HG03196 (cell line): ENCODE results near the gene DNLZ.

Experiments used
- ATAC-seq: cut with Tn5 transposase; IDR thresholded peaks from one replicate; pipeline ENCODE4 v1.9.1; 2021; ENCODE audit not compliant: unreplicated experiment

DNLZ gene

GRCh38 chr9:136333486-136333885 is 30.1 kb downstream of the DNLZ start:
- no peak for ATAC-seq

DNA sequence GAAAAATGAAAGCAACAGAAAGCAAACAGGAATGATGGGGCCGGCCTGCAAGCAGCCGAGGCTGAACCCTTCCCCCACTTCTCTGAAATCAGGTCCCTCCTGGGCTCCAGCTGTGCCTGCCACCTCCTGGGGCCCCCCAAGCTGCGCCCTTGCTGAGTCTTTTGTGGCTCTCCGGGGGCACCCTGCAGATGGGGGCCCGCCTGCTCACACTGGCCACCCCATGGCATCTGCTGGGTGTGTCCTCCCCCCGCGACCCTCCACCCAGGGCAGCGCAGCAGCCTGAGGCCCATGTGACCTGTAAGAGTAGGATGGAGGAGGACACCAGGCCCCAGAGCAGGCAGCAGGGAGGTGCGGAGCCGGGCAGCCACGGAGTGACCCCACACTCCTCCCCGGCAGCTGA is 30.5 kb downstream of the DNLZ start:
- ATAC-seq = no peak

DNA sequence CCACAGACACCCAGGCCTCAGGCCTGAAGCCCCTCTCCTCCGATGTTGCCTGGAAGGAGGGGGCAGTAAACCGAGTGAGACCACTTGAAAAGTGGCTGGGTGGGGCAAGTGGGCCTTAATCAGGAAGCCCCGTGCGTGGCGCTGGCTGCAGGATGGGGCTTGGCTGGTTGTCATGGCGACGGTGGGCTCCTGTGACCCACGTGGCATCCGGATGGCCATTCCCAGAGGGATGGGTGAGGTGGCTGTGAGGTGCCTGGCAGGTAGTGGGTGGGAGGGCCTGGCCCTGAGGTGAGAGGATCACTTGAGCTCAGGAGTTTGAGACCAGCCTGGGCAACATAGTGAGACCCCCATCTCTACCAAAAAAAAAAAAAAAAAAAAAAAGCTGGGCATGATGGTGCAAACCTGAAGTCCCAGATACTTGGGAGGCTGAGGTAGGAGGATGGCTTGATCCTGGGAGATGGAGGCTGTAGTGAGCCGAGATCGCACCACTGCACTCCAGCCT is 31.0 kb downstream of the DNLZ start:
- no peak for ATAC-seq

- no peak for ATAC-seq
Measured at GRCh38 chr9:136331556-136332481, 31.7 kb downstream of the DNLZ start.

DNA sequence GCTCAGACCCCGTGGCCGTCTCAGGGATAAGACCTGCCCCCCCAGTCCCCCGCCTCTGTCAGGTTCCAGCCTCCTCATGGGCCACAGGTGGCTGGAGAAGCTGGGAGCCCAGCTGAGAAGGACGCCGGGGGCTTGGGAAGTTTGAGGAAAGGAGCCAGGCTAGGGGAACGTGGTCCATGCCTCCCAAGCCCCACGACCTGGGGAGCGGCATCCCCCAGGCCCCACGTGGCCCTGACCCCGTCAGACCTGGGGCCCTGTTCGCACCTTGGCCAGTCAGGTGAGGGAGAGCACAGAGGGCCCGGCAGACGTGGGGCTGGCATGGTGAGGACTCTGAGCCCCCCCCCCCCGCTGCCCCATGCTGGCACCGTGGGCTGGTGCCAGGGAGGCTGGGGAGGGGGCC is 32.5 kb downstream of the DNLZ start:
- ATAC-seq = no peak

DNA sequence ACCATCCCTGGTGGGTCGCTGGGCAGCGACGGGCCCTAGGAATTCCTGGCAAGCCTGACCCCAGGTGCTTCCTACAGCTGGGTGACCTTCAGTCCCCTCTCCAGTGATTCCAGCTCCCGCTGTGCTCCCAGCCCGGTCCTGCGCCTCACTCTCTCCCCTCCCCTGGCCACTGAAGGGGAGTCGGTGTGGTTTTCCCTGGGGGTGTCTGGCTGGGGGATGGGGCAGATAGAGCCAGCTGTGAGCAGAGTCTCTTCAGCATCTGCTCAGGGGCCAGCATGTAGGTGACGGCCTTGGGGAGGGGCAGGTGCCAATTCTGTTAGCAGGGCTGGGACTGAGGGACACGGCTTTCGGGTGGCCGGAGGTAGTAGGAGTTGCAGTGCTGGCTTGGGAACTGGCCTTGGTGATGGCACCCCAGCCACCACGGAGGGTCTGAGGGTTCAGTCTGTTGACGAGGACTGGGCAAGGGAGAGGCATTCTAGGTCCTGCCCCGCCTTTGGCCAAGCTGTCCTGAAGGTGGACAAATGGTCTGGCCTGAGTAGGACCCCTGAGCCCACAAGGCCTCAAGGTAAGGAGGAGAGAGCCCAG is 33.0 kb downstream of the DNLZ start:
- ATAC-seq = no peak

GRCh38 chr9:136329636-136330405 is 33.7 kb downstream of the DNLZ start:
- ATAC-seq = no peak

DNA sequence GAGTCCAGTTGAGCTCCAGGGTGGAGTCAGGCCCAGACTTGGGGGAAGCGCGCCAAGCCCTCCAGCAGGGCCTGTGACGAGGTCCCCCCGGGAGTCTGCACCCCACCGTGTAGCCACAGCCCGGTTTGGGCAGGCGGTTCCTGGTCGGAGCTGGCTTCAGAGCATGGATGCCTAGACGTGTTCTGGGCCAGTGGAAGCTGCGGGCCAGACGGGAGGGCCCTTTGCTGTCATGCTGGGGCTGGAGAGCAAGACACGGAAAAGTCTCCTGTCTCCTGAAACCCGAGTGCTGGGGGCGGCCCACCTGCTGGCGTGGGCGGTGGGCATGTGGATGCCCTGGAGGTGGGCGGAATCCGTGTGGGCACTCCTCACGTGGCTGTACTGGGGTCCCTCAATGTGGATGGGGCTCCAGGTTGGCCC is 34.3 kb downstream of the DNLZ start:
- ATAC-seq = no peak

GRCh38 chr9:136328622-136329041 is 34.9 kb downstream of the DNLZ start:
- no peak for ATAC-seq

- no peak for ATAC-seq
Measured at GRCh38 chr9:136328011-136328621, 35.4 kb downstream of the DNLZ start.

DNA sequence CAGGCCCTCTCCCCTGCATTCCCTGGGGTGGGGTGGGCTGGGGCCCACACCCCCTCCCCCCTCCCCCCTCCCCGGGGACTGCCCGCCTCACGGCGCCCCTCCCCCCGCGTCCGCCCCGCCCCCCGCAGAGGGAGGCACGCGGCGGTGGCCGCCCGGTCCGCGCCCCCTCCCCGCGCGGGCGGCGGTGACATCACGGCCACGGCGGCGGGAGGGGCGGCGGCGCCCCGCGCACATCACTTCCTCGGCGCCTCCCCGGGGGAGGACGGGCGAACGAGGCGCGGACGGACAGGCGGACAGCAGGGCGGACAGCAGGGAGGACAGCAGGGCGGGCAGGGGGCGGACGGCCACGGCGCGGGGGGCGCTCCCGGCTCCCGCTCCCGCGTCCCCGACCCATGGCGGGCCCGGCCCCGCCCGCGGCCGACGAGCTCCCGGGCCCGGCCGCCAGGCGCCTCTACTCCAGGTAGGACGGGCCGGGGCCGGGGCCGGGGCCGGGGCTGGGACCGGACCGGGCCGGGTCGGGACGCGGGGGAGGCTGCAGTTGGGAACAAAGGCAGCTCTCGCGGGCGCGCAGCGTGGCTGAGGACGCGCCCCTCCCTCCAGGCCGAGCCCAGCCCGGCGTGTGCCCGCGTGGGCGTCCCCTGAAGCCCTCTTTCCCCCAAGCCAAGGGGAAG is 36.1 kb downstream of the DNLZ start, which contains the start of gene GPSM1:
GPSM1 (plus strand) TSS at position 236 of the 671 bp plus-strand sequence; CDS start at position 393, 157 bp downstream.
- ATAC-seq = no peak

- ATAC-seq = no peak
Measured at GRCh38 chr9:136326761-136327303, 36.7 kb downstream of the DNLZ start.

DNA sequence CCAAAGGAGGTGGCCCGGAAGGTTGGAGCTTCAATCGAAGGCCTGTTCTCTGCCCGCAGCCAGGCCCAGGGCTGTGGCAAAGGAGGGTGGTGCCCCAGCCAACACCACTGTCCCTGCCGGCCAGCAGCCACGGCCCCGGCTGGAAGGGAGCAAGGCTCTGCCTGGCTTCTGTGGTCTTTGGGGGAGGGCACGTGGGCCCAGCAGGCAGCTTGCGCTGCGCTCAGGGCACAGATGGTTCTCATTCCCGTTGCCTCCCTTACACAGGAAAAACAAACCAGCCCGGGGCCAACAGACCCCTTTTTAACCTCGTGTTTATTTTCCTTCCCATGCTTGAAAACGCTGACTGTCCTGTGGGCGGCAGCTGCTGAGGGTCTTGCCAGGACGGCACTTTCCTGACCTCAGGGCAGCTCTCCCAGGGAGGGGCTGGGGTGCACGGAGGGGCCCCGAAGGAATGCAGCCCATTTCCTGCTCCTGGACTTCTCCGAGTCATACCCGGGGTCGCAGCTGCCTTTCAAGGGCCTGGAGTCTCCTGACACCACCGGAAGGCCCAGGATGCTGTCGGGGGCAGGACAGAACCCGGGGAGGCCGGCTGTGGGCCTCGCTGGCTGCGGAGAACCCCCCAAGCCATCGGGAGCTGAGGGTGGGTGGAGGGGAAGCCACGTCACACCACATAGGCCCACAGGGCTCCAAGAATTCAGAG is 37.3 kb downstream of the DNLZ start:
- no peak for ATAC-seq

- no peak for ATAC-seq
Measured at GRCh38 chr9:136325358-136325757, 38.2 kb downstream of the DNLZ start.

GRCh38 chr9:136324501-136325300 is 38.8 kb downstream of the DNLZ start:
- ATAC-seq = no peak

- no peak for ATAC-seq
Measured at GRCh38 chr9:136323371-136323789, 40.2 kb downstream of the DNLZ start.

DNA sequence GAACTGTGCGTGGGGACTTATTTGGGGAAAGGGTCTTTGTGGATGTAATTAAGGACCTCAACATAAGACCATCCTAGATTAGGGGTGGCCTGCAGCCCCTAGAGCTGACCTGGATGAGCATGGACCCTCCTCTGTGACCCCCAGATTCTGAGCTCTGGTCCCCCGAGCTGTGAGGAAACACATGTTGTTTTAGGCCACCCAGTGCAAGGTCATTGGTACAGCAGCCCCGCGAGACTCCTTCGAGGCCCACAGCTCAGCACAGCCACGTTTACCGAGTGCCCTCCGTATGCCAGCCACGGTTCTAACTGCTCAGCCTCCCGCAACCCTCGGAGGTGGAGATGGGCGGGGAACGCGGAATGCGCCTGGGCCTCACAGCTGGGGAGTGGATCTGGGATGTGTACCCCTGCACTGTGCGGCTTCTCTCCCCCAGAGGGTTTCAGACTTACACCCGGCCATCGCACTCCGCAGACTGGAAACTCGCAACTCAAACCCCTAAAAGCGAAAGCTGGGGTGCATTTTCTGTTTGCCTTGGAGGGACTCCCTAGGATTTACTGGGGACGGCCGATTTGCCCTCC is 40.7 kb downstream of the DNLZ start:
- ATAC-seq = no peak

DNA sequence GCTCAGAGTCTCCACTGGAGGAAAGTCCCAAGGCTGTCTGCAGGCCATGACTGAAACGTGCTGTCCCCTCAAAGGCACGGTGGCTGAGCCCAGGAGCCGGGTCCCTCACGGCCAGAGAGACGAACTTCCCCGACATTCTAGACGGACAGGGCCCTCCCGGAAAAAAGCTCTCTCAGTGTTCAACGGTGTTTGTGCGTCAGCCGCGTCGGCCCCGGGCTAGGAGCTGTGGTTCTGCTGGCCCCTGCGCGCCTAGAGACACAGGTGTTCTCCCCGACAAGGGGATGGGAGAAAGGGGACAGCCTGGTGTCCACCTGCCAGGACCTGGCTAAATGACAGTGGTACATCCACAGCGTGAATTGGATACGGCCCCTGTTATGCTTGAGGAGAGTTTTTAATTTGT is 42.0 kb downstream of the DNLZ start:
- ATAC-seq = no peak
